Midbrain (tissue), 1 donor: ENCODE measurements around the gene JAKMIP1.

Experiments
- DNase-seq: peaks from one replicate; lab custom pipeline; 2025; lab: John Stamatoyannopoulos, UW

JAKMIP1 gene

GRCh38 chr4:6065166-6065565, 135.2 kb downstream of the JAKMIP1 start:
- DNase-seq, result no peak

GRCh38 chr4:6064383-6064782, 136.0 kb downstream of the JAKMIP1 start:
- no peak for DNase-seq

- no peak for DNase-seq
Observed at GRCh38 chr4:6063684-6064083, 136.7 kb downstream of the JAKMIP1 start.

- no peak for DNase-seq
Observed at GRCh38 chr4:6062133-6062532, 138.2 kb downstream of the JAKMIP1 start.

- DNase-seq, result no peak
Observed at GRCh38 chr4:6059375-6059805, 141.0 kb downstream of the JAKMIP1 start.

- DNase-seq, result no peak
Observed at GRCh38 chr4:6058531-6059374, 141.6 kb downstream of the JAKMIP1 start.

GRCh38 chr4:6056976-6057766, 143.2 kb downstream of the JAKMIP1 start:
- peak; percentile 6 for DNase-seq

GRCh38 chr4:6055436-6055835, 144.9 kb downstream of the JAKMIP1 start:
- DNase-seq, result no peak

- no peak for DNase-seq
Observed at GRCh38 chr4:6055030-6055429, 145.3 kb downstream of the JAKMIP1 start.

GRCh38 chr4:6054162-6054922, 146.0 kb downstream of the JAKMIP1 start:
- no peak for DNase-seq

GRCh38 chr4:6052679-6053078, 147.7 kb downstream of the JAKMIP1 start:
- no peak for DNase-seq

- peak; percentile 7 for DNase-seq
Observed at GRCh38 chr4:6050551-6050950, 149.8 kb downstream of the JAKMIP1 start.

- DNase-seq, result no peak
Observed at GRCh38 chr4:6049985-6050384, 150.4 kb downstream of the JAKMIP1 start.

GRCh38 chr4:6049278-6049677, 151.1 kb downstream of the JAKMIP1 start:
- DNase-seq, result no peak

- DNase-seq, result no peak
Observed at GRCh38 chr4:6048537-6048936, 151.8 kb downstream of the JAKMIP1 start.

GRCh38 chr4:6047130-6047673, 153.1 kb downstream of the JAKMIP1 start:
- DNase-seq, result no peak

- DNase-seq, result no peak
Observed at GRCh38 chr4:6046526-6047129, 153.7 kb downstream of the JAKMIP1 start.

GRCh38 chr4:6044805-6045204, 155.5 kb downstream of the JAKMIP1 start:
- DNase-seq, result no peak

- no peak for DNase-seq
Observed at GRCh38 chr4:6044276-6044675, 156.1 kb downstream of the JAKMIP1 start.

GRCh38 chr4:6043843-6044242, 156.5 kb downstream of the JAKMIP1 start:
- no peak for DNase-seq

GRCh38 chr4:6043188-6043587, 157.2 kb downstream of the JAKMIP1 start:
- DNase-seq, result no peak
